HG02870 (cell line): ENCODE measurements around the gene MAN2B1.
"Not testable (repeated sequence)": the region's sequence is repeated elsewhere in the genome, so short reads cannot be mapped to it uniquely, and the experiment has no call there.

Experiments used
- ATAC-seq: cut with Tn5 transposase; IDR thresholded peaks from one replicate; pipeline ENCODE4 v1.9.1; 2021; ENCODE audit warnings: mild to moderate bottlenecking, moderate library complexity; ENCODE audit not compliant: unreplicated experiment

The MAN2B1 gene

GRCh38 chr19:12689581-12690216 lies 23.2 kb upstream of the MAN2B1 start:
- ATAC-seq = no peak

- no peak for ATAC-seq
These were observed 22.5 kb upstream of the MAN2B1 start for GRCh38 chr19:12689012-12689411.

- no peak for ATAC-seq
These were observed 21.1 kb upstream of the MAN2B1 start, which contains the start of gene GNG14 for GRCh38 chr19:12687496-12688196. Gene GNG14 (plus strand): TSS chr19:12687998. CDS start chr19:12688049, 51 bp downstream.

- ATAC-seq = no peak
These were observed 19.3 kb upstream of the MAN2B1 start for GRCh38 chr19:12685831-12686230.

GRCh38 chr19:12681074-12681987 lies 14.8 kb upstream of the MAN2B1 start, which contains the start of gene DHPS:
Gene DHPS (minus strand): TSS chr19:12681880. CDS start chr19:12681766, 114 bp downstream.
- peak; percentile 71 for ATAC-seq

GRCh38 chr19:12680034-12680433 lies 13.5 kb upstream of the MAN2B1 start:
- no peak for ATAC-seq

GRCh38 chr19:12678039-12678438 lies 11.5 kb upstream of the MAN2B1 start:
- not testable (repeated sequence) for ATAC-seq

- no peak for ATAC-seq
These were observed 10.4 kb upstream of the MAN2B1 start for GRCh38 chr19:12676928-12677327.

- ATAC-seq = no peak
These were observed 9.8 kb upstream of the MAN2B1 start for GRCh38 chr19:12676384-12676792.

- no peak for ATAC-seq
These were observed 9.4 kb upstream of the MAN2B1 start for GRCh38 chr19:12675940-12676339.

GRCh38 chr19:12675399-12675798 lies 8.9 kb upstream of the MAN2B1 start:
- ATAC-seq = no peak

- no peak for ATAC-seq
These were observed 6.2 kb upstream of the MAN2B1 start for GRCh38 chr19:12672744-12673143.

GRCh38 chr19:12670159-12670928 lies 3.8 kb upstream of the MAN2B1 start:
- ATAC-seq = no peak

- ATAC-seq = no peak
These were observed 3.0 kb upstream of the MAN2B1 start for GRCh38 chr19:12669270-12670158.

GRCh38 chr19:12668932-12669269 lies 2.4 kb upstream of the MAN2B1 start:
- ATAC-seq = no peak

- ATAC-seq = no peak
These were observed 1.8 kb upstream of the MAN2B1 start for GRCh38 chr19:12668346-12668745.

GRCh38 chr19:12667731-12668302 lies 1.3 kb upstream of the MAN2B1 start:
- no peak for ATAC-seq

- no peak for ATAC-seq
These were observed 774 bp downstream of the MAN2B1 start for GRCh38 chr19:12665671-12666264.

- no peak for ATAC-seq
These were observed 1.3 kb downstream of the MAN2B1 start for GRCh38 chr19:12665281-12665573.
